ENCODE data around the gene KLF15.

Gene KLF15

GRCh38 chr3:126313580-126314304 is 43.5 kb downstream of the KLF15 start:
- no peaks in the 10 kb centered on the region for H3K27me3 ChIP-seq (ENCODE audit: low read depth, low read length)
- peaks cover 0 to 7% of the 10 kb centered on the region in 2 donors for H3K9me3 ChIP-seq (ENCODE audit: control insufficient read depth in 1 of 2, low read length in 2 of 2)
- no peak overlapping the region for H3K4me3 ChIP-seq (ENCODE audit: low read depth in 1 of 2, low read length in 2 of 2)
- no peaks in the 10 kb centered on the region for H3K36me3 ChIP-seq (ENCODE audit: control insufficient read depth in 1 of 2, insufficient read depth in 2 of 2, low read length in 2 of 2)
- peaks cover 0 to 11% of the 10 kb centered on the region in 2 donors for H3K4me1 ChIP-seq (ENCODE audit: control insufficient read depth in 1 of 2, insufficient read depth in 2 of 2, low read length in 2 of 2)
- no peak overlapping the region for H3K27ac ChIP-seq (ENCODE audit: low read length)

- Histone ChIP-seq H3K36me3 (ENCODE audit: control insufficient read depth in 1 of 2, insufficient read depth in 2 of 2, low read length in 2 of 2) (no peaks in the 10 kb centered on the region), H3K4me3 (ENCODE audit: low read depth in 1 of 2, low read length in 2 of 2) (no peak overlapping the region), H3K4me1 (ENCODE audit: control insufficient read depth in 1 of 2, insufficient read depth in 2 of 2, low read length in 2 of 2) (peaks cover 0 to 11% of the 10 kb centered on the region in 2 donors), H3K9me3 (ENCODE audit: control insufficient read depth in 1 of 2, low read length in 2 of 2) (peaks cover 0 to 7% of the 10 kb centered on the region in 2 donors), H3K27me3 (ENCODE audit: low read depth, low read length) (no peaks in the 10 kb centered on the region), H3K27ac (ENCODE audit: low read length) (no peak overlapping the region)
Observed at GRCh38 chr3:126313166-126313565, 44.0 kb downstream of the KLF15 start.

GRCh38 chr3:126312341-126312740 is 44.9 kb downstream of the KLF15 start:
- H3K27me3 ChIP-seq (ENCODE audit: low read depth, low read length) = no peaks in the 10 kb centered on the region
- no peaks in the 10 kb centered on the region for H3K36me3 ChIP-seq (ENCODE audit: control insufficient read depth in 1 of 2, insufficient read depth in 2 of 2, low read length in 2 of 2)
- H3K9me3 ChIP-seq (ENCODE audit: control insufficient read depth in 1 of 2, low read length in 2 of 2) = peaks cover 0 to 7% of the 10 kb centered on the region in 2 donors
- no peak overlapping the region for H3K27ac ChIP-seq (ENCODE audit: low read length)
- no peak overlapping the region for H3K4me3 ChIP-seq (ENCODE audit: low read depth in 1 of 2, low read length in 2 of 2)
- H3K4me1 ChIP-seq (ENCODE audit: control insufficient read depth in 1 of 2, insufficient read depth in 2 of 2, low read length in 2 of 2) = peaks cover 0 to 11% of the 10 kb centered on the region in 2 donors

GRCh38 chr3:126311338-126311978 is 45.8 kb downstream of the KLF15 start:
- Histone ChIP-seq H3K4me1 (ENCODE audit: control insufficient read depth in 1 of 2, insufficient read depth in 2 of 2, low read length in 2 of 2) (peaks cover 0 to 10% of the 10 kb centered on the region in 2 donors), H3K36me3 (ENCODE audit: control insufficient read depth in 1 of 2, insufficient read depth in 2 of 2, low read length in 2 of 2) (no peaks in the 10 kb centered on the region), H3K9me3 (ENCODE audit: control insufficient read depth in 1 of 2, low read length in 2 of 2) (peaks cover 0 to 7% of the 10 kb centered on the region in 2 donors), H3K27ac (ENCODE audit: low read length) (no peak overlapping the region), H3K4me3 (ENCODE audit: low read depth in 1 of 2, low read length in 2 of 2) (no peak overlapping the region), H3K27me3 (ENCODE audit: low read depth, low read length) (no peaks in the 10 kb centered on the region)

GRCh38 chr3:126310816-126311215 is 46.4 kb downstream of the KLF15 start:
- H3K36me3 ChIP-seq (ENCODE audit: control insufficient read depth in 1 of 2, insufficient read depth in 2 of 2, low read length in 2 of 2) = no peaks in the 10 kb centered on the region
- no peak overlapping the region for H3K4me3 ChIP-seq (ENCODE audit: low read depth in 1 of 2, low read length in 2 of 2)
- H3K4me1 ChIP-seq (ENCODE audit: control insufficient read depth in 1 of 2, insufficient read depth in 2 of 2, low read length in 2 of 2) = peaks cover 0 to 3% of the 10 kb centered on the region in 2 donors
- H3K9me3 ChIP-seq (ENCODE audit: control insufficient read depth in 1 of 2, low read length in 2 of 2) = peaks cover 0 to 7% of the 10 kb centered on the region in 2 donors
- no peak overlapping the region for H3K27ac ChIP-seq (ENCODE audit: low read length)
- no peaks in the 10 kb centered on the region for H3K27me3 ChIP-seq (ENCODE audit: low read depth, low read length)

- H3K9me3 ChIP-seq (ENCODE audit: control insufficient read depth in 1 of 2, low read length in 2 of 2) = peaks cover 0 to 7% of the 10 kb centered on the region in 2 donors
- H3K36me3 ChIP-seq (ENCODE audit: control insufficient read depth in 1 of 2, insufficient read depth in 2 of 2, low read length in 2 of 2) = no peaks in the 10 kb centered on the region
- H3K27ac ChIP-seq (ENCODE audit: low read length) = no peak overlapping the region
- no peak overlapping the region for H3K4me3 ChIP-seq (ENCODE audit: low read depth in 1 of 2, low read length in 2 of 2)
- no peaks in the 10 kb centered on the region for H3K27me3 ChIP-seq (ENCODE audit: low read depth, low read length)
- no peaks in the 10 kb centered on the region for H3K4me1 ChIP-seq (ENCODE audit: control insufficient read depth in 1 of 2, insufficient read depth in 2 of 2, low read length in 2 of 2)
Observed at GRCh38 chr3:126309861-126310655, 47.1 kb downstream of the KLF15 start.

GRCh38 chr3:126309165-126309564 is 48.0 kb downstream of the KLF15 start:
- Histone ChIP-seq H3K27ac (ENCODE audit: low read length) (no peak overlapping the region), H3K36me3 (ENCODE audit: control insufficient read depth in 1 of 2, insufficient read depth in 2 of 2, low read length in 2 of 2) (no peaks in the 10 kb centered on the region), H3K4me3 (ENCODE audit: low read depth in 1 of 2, low read length in 2 of 2) (no peak overlapping the region), H3K9me3 (ENCODE audit: control insufficient read depth in 1 of 2, low read length in 2 of 2) (peaks cover 0 to 7% of the 10 kb centered on the region in 2 donors), H3K27me3 (ENCODE audit: low read depth, low read length) (no peaks in the 10 kb centered on the region), H3K4me1 (ENCODE audit: control insufficient read depth in 1 of 2, insufficient read depth in 2 of 2, low read length in 2 of 2) (no peaks in the 10 kb centered on the region)

DNA sequence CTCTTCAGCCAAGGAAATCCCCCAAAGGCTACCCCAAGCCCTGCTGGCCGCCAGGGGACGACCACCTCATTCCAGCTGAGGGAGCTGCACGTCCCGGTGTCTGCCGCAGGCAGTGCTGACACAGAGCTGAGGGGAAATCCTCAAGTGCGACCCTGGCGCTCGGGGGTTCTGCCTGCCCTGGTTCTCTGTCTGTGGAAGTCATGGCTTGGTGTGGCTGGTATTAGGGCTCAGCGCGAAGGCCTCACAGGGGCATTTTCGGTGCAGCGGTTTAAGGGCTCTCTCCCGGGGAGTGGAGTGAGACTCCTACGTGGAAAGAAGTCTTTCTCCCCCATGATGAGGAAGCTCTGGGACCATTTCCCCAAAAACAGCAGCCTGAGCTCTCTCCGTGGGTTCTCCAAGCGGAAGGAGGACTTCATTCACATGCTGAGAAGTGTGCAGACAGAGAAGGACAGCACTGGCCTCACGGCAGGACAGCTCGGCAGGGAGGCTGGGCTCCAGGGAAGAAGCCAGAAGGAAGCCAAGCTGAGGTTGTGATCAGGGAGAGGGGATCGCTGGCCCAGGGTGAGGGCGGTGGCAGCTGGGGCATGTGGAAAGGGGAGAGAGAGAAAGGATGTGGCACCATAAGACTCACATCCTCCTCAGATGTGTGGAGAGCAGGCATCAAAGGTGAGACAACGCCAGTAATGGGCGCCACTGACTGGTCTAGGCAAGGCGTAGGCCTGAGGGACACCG is 48.6 kb downstream of the KLF15 start:
- H3K27me3 ChIP-seq (ENCODE audit: low read depth, low read length) = no peaks in the 10 kb centered on the region
- H3K4me3 ChIP-seq (ENCODE audit: low read depth in 1 of 2, low read length in 2 of 2) = no peak overlapping the region
- no peaks in the 10 kb centered on the region for H3K4me1 ChIP-seq (ENCODE audit: control insufficient read depth in 1 of 2, insufficient read depth in 2 of 2, low read length in 2 of 2)
- no peak overlapping the region for H3K27ac ChIP-seq (ENCODE audit: low read length)
- peaks cover 0 to 7% of the 10 kb centered on the region in 2 donors for H3K9me3 ChIP-seq (ENCODE audit: control insufficient read depth in 1 of 2, low read length in 2 of 2)
- H3K36me3 ChIP-seq (ENCODE audit: control insufficient read depth in 1 of 2, insufficient read depth in 2 of 2, low read length in 2 of 2) = no peaks in the 10 kb centered on the region

GRCh38 chr3:126307591-126308393 is 49.4 kb downstream of the KLF15 start:
- Histone ChIP-seq H3K27me3 (ENCODE audit: low read depth, low read length) (no peaks in the 10 kb centered on the region), H3K4me3 (ENCODE audit: low read depth in 1 of 2, low read length in 2 of 2) (no peak overlapping the region), H3K4me1 (ENCODE audit: control insufficient read depth in 1 of 2, insufficient read depth in 2 of 2, low read length in 2 of 2) (no peaks in the 10 kb centered on the region), H3K36me3 (ENCODE audit: control insufficient read depth in 1 of 2, insufficient read depth in 2 of 2, low read length in 2 of 2) (no peaks in the 10 kb centered on the region), H3K9me3 (ENCODE audit: control insufficient read depth in 1 of 2, low read length in 2 of 2) (peaks cover 0 to 7% of the 10 kb centered on the region in 2 donors), H3K27ac (ENCODE audit: low read length) (no peak overlapping the region)

DNA sequence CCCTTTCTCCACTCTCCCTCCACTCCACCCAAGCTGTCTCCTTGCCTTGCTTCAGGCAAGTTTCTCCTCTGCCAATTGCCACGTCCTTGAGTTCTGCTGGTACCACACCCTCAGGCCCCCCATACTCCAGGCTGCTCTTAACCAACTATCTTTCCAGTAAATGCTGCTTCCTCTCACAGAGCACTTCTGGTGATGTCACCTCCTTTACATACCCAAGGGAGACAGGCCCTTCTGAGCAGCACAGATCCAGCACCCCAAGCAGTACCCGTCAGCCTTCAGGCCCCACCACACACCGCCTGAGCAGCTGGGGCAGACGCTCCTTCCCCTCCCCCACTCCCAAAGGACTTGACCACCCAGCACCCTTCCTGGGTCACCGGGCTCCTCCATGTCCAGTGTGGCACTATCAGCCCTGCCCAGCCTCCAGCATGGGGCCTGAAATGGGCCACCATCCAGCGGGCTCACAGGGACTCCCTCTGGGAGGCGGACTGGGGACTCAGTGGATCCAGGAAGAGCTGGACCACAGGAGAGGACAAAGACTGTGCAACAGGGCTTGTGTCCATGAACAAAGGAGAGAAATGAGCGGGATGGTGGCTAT is 50.2 kb downstream of the KLF15 start:
- Histone ChIP-seq H3K36me3 (ENCODE audit: control insufficient read depth in 1 of 2, insufficient read depth in 2 of 2, low read length in 2 of 2) (no peaks in the 10 kb centered on the region), H3K4me1 (ENCODE audit: control insufficient read depth in 1 of 2, insufficient read depth in 2 of 2, low read length in 2 of 2) (no peaks in the 10 kb centered on the region), H3K4me3 (ENCODE audit: low read depth in 1 of 2, low read length in 2 of 2) (no peak overlapping the region), H3K27me3 (ENCODE audit: low read depth, low read length) (no peaks in the 10 kb centered on the region), H3K27ac (ENCODE audit: low read length) (no peak overlapping the region), H3K9me3 (ENCODE audit: control insufficient read depth in 1 of 2, low read length in 2 of 2) (peaks cover 0 to 7% of the 10 kb centered on the region in 2 donors)
